Measurements from ENCODE around the gene NLRC5.
A peak's percentile ranks its signal among the peaks of the same experiment; 100 is the strongest.

The NLRC5 gene

DNA sequence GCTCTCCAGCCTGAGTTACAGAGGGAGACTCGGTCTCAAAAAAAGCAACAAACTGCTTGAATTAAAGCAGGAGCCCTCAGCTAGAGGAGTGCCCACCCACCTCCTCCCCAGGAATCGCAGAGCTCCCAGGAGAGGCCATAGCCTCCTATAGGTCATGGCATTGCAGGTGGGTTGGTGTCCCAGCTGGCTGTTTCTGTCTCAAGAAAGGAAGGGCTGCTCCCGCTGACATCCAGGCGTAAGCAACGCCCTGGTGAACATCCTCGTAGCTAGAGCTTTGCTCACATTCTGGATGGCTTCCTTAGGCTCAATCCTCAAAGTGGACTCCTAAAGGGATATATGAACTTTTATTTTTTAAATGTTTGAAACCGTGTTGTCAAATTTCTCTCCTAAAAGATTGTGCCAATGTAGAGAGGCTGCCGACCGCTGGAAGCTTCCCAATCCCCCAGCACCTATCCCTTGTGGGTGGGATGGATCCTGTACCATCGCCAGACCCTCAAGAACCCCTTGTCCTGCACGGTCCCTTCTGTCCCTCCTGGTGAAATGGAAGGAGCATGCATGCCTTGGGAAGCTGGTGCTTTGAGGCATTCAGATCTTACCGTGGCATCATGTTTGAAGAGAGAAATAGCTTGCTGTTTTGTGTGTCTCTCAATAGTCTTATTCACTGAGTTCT, 5.9 kb downstream of the NLRC5 start:
- no peaks in the 10 kb centered on the region for H3K9me3 ChIP-seq (ENCODE audit: control insufficient read depth, insufficient read depth, low read depth, low read length)
- H3K4me3 ChIP-seq (ENCODE audit: low read depth, low read length) = no peak overlapping the region
- ChIA-PET POLR2A (interaction anchor here (0.6 kb wide), 1 partner anchor 25 kb away, joined by 7 read pairs; no protein-coding TSS in a partner anchor), CTCF (interaction anchor here (2.0 kb wide), 1 partner anchor 31 kb away, joined by 5 read pairs; no protein-coding TSS in a partner anchor)
- no peaks in the 10 kb centered on the region for H3K4me1 ChIP-seq (ENCODE audit: control insufficient read depth, insufficient read depth, low read length)
- no peaks in the 10 kb centered on the region for H3K36me3 ChIP-seq (ENCODE audit: control insufficient read depth in 2 of 2, insufficient read depth in 1 of 2, low read length in 2 of 2)
- no peak overlapping the region for H3K27ac ChIP-seq (ENCODE audit: extremely low read depth, low read depth, low read length)
- TF ChIP-seq, protein P1, sequence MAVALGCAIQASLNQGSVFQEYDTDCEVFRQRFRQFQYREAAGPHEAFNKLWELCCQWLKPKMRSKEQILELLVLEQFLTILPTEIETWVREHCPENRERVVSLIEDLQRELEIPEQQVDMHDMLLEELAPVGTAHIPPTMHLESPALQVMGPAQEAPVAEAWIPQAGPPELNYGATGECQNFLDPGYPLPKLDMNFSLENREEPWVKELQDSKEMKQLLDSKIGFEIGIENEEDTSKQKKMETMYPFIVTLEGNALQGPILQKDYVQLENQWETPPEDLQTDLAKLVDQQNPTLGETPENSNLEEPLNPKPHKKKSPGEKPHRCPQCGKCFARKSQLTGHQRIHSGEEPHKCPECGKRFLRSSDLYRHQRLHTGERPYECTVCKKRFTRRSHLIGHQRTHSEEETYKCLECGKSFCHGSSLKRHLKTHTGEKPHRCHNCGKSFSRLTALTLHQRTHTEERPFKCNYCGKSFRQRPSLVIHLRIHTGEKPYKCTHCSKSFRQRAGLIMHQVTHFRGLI (tag by site-specific recombination; IDR thresholded peaks at IDR 0.05) = no peak
- TF ChIP-seq ZNF2 (tag by site-specific recombination; IDR thresholded peaks at IDR 0.05) (no peak), ZNF654 (tag by site-specific recombination; IDR thresholded peaks at IDR 0.05; ENCODE audit: low read depth) (no peak), ZNF660 (tag by site-specific recombination; IDR thresholded peaks at IDR 0.05) (no peak), ZNF707 (tag by site-specific recombination; IDR thresholded peaks at IDR 0.05) (no peak), MYNN (tag by site-specific recombination; IDR thresholded peaks at IDR 0.05; ENCODE audit: borderline replicate concordance) (no peak)
- TF ChIP-seq, protein P2, sequence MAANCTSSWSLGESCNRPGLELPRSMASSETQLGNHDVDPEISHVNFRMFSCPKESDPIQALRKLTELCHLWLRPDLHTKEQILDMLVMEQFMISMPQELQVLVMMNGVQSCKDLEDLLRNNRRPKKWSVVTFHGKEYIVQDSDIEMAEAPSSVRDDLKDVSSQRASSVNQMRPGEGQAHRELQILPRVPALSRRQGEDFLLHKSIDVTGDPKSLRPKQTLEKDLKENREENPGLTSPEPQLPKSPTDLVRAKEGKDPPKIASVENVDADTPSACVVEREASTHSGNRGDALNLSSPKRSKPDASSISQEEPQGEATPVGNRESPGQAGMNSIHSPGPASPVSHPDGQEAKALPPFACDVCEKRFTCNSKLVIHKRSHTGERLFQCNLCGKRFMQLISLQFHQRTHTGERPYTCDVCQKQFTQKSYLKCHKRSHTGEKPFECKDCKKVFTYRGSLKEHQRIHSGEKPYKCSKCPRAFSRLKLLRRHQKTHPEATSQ (tag by site-specific recombination; IDR thresholded peaks at IDR 0.05) = no peak
- TF ChIP-seq, protein P3, sequence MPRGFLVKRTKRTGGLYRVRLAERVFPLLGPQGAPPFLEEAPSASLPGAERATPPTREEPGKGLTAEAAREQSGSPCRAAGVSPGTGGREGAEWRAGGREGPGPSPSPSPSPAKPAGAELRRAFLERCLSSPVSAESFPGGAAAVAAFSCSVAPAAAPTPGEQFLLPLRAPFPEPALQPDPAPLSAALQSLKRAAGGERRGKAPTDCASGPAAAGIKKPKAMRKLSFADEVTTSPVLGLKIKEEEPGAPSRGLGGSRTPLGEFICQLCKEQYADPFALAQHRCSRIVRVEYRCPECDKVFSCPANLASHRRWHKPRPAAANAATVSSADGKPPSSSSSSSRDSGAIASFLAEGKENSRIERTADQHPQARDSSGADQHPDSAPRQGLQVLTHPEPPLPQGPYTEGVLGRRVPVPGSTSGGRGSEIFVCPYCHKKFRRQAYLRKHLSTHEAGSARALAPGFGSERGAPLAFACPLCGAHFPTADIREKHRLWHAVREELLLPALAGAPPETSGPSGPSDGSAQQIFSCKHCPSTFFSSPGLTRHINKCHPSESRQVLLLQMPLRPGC (tag by site-specific recombination; IDR thresholded peaks at IDR 0.05) = no peak

DNA sequence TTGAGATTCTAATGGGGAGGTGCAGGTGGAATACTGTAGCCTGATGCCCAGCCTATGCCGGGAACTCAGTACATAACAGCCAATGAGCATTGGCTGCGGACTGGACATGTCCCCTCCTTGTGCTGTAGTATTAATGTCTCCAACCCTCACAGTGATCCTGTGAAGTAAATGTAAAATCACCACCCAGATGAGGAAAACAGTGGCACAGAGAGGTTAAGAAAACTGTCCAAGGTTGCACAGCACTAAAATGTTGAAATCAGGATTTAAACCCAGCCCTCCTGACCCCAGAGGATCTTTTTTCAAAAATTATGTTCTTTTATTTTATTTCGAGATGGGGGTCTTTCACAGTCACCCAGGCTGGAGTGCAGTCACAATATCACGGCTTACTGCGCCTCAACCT, 7.9 kb downstream of the NLRC5 start:
- CTCF ChIA-PET = no interaction called here
- TF ChIP-seq ZNF169 (tag by site-specific recombination; IDR thresholded peaks at IDR 0.05) (no peak), ZNF768 (tag by site-specific recombination; IDR thresholded peaks at IDR 0.05) (peak; percentile 81)
- Histone ChIP-seq H3K4me3 (ENCODE audit: low read depth, low read length) (no peak overlapping the region), H3K27ac (ENCODE audit: extremely low read depth, low read depth, low read length) (no peak overlapping the region), H3K4me1 (ENCODE audit: control insufficient read depth, insufficient read depth, low read length) (no peaks in the 10 kb centered on the region), H3K36me3 (ENCODE audit: control insufficient read depth in 2 of 2, insufficient read depth in 1 of 2, low read length in 2 of 2) (no peaks in the 10 kb centered on the region), H3K9me3 (ENCODE audit: control insufficient read depth, insufficient read depth, low read depth, low read length) (no peaks in the 10 kb centered on the region)
- POLR2A ChIA-PET = no interaction called here

DNA sequence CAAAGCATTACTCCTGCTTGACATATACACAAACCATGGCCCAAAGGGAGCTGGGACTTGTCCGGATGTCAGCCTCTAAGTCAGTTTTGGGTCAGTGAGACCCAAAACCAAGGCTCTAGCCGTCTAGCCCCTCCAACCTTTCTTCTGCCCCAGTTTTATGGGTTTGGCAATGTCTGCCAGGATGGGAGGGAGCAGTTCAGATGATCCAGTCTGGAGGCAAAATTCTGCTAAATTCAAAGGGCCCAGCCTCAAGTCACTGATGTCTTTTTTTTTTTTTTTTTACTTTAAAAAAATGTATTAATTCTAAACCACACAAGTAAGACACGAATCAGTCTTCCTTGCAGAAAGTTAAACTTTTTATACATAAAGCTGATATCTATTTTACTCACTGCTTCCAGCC, 8.6 kb downstream of the NLRC5 start:
- CTCF ChIA-PET = no interaction called here
- TF ChIP-seq, protein P4, sequence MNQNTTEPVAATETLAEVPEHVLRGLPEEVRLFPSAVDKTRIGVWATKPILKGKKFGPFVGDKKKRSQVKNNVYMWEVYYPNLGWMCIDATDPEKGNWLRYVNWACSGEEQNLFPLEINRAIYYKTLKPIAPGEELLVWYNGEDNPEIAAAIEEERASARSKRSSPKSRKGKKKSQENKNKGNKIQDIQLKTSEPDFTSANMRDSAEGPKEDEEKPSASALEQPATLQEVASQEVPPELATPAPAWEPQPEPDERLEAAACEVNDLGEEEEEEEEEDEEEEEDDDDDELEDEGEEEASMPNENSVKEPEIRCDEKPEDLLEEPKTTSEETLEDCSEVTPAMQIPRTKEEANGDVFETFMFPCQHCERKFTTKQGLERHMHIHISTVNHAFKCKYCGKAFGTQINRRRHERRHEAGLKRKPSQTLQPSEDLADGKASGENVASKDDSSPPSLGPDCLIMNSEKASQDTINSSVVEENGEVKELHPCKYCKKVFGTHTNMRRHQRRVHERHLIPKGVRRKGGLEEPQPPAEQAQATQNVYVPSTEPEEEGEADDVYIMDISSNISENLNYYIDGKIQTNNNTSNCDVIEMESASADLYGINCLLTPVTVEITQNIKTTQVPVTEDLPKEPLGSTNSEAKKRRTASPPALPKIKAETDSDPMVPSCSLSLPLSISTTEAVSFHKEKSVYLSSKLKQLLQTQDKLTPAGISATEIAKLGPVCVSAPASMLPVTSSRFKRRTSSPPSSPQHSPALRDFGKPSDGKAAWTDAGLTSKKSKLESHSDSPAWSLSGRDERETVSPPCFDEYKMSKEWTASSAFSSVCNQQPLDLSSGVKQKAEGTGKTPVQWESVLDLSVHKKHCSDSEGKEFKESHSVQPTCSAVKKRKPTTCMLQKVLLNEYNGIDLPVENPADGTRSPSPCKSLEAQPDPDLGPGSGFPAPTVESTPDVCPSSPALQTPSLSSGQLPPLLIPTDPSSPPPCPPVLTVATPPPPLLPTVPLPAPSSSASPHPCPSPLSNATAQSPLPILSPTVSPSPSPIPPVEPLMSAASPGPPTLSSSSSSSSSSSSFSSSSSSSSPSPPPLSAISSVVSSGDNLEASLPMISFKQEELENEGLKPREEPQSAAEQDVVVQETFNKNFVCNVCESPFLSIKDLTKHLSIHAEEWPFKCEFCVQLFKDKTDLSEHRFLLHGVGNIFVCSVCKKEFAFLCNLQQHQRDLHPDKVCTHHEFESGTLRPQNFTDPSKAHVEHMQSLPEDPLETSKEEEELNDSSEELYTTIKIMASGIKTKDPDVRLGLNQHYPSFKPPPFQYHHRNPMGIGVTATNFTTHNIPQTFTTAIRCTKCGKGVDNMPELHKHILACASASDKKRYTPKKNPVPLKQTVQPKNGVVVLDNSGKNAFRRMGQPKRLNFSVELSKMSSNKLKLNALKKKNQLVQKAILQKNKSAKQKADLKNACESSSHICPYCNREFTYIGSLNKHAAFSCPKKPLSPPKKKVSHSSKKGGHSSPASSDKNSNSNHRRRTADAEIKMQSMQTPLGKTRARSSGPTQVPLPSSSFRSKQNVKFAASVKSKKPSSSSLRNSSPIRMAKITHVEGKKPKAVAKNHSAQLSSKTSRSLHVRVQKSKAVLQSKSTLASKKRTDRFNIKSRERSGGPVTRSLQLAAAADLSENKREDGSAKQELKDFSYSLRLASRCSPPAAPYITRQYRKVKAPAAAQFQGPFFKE (tag by site-specific recombination; IDR thresholded peaks at IDR 0.05; ENCODE audit: borderline replicate concordance) = no peak
- TF ChIP-seq, protein P5, sequence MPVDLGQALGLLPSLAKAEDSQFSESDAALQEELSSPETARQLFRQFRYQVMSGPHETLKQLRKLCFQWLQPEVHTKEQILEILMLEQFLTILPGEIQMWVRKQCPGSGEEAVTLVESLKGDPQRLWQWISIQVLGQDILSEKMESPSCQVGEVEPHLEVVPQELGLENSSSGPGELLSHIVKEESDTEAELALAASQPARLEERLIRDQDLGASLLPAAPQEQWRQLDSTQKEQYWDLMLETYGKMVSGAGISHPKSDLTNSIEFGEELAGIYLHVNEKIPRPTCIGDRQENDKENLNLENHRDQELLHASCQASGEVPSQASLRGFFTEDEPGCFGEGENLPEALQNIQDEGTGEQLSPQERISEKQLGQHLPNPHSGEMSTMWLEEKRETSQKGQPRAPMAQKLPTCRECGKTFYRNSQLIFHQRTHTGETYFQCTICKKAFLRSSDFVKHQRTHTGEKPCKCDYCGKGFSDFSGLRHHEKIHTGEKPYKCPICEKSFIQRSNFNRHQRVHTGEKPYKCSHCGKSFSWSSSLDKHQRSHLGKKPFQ (tag by site-specific recombination; IDR thresholded peaks at IDR 0.05) = no peak
- no peak for TF ChIP-seq ZNF514 (tag by site-specific recombination; IDR thresholded peaks at IDR 0.05)
- TF ChIP-seq GFI1B (tag by site-specific recombination; IDR thresholded peaks at IDR 0.05) = no peak
- no peak for TF ChIP-seq ZNF664 (tag by site-specific recombination; IDR thresholded peaks at IDR 0.05)
- TF ChIP-seq GLIS1 (tag by site-specific recombination; IDR thresholded peaks at IDR 0.05) = no peak
- TF ChIP-seq ZFP69B (tag by site-specific recombination; IDR thresholded peaks at IDR 0.05) = no peak
- TF ChIP-seq FEZF1 (tag by site-specific recombination; IDR thresholded peaks at IDR 0.05) = no peak
- no peak for TF ChIP-seq ZNF423 (tag by site-specific recombination; IDR thresholded peaks at IDR 0.05)

More for the DNA sequence above, 8.6 kb downstream of the NLRC5 start:
- no peak overlapping the region for H3K4me3 ChIP-seq (ENCODE audit: low read depth, low read length)
- no peaks in the 10 kb centered on the region for H3K36me3 ChIP-seq (ENCODE audit: control insufficient read depth in 2 of 2, insufficient read depth in 1 of 2, low read length in 2 of 2)
- POLR2A ChIA-PET = no interaction called here
- H3K4me1 ChIP-seq (ENCODE audit: control insufficient read depth, insufficient read depth, low read length) = no peaks in the 10 kb centered on the region
- H3K27ac ChIP-seq (ENCODE audit: extremely low read depth, low read depth, low read length) = no peak overlapping the region
- no peaks in the 10 kb centered on the region for H3K9me3 ChIP-seq (ENCODE audit: control insufficient read depth, insufficient read depth, low read depth, low read length)
